ENCODE data around the gene PACSIN1. TPM values are rescaled to one million over a fixed set of nuclear protein-coding genes. Genes with fewer than 3 reads are reported as not detected.

Gene PACSIN1
- total RNA-seq, 1 experiment from 2014 or later = 5.0 TPM

- H3K9me2 ChIP-seq (ENCODE audit: insufficient read depth) = no peaks in the 10 kb centered on the region
- BruUV-seq (replicated peaks) = no TSS peak
- intact Hi-C loops (cut with micrococcal nuclease) = no loop called here
- no peak for ATAC-seq
- H3K4me2 ChIP-seq (ENCODE audit: low read length) = no peak overlapping the region
- H3K4me3 ChIP-seq (replicated peaks in 1 of 2; ENCODE audit: low read depth in 1 of 2, low read length in 2 of 2) = no peak overlapping the region
- ChIA-PET CTCF (no interaction called here), RAD21 (ENCODE audit: low non-redundant PET in 1 of 2, low total read pairs in 2 of 2, uncharacterized antibody in 2 of 2, unreplicated experiment in 2 of 2) (no interaction called here), POLR2A (no interaction called here)
- no peak overlapping the region for H3K27ac ChIP-seq (ENCODE audit: low read depth, low read length)
- H3K9me3 ChIP-seq (ENCODE audit: control insufficient read depth in 1 of 2, insufficient read depth in 1 of 2, low read depth in 1 of 2, low read length in 2 of 2) = no peaks in the 10 kb centered on the region
- TF ChIP-seq SIN3A (IDR thresholded peaks at IDR 0.05; ENCODE audit: low read depth) (no peak), ZBTB33 (IDR thresholded peaks at IDR 0.05; ENCODE audit: extremely low read depth, insufficient replicate concordance, low read length) (no peak), EZH2phosphoT487 (IDR thresholded peaks at IDR 0.05; ENCODE audit: borderline replicate concordance) (no peak), CBX3 (IDR thresholded peaks at IDR 0.05; ENCODE audit: low read depth) (no peak), EGR1 (IDR thresholded peaks at IDR 0.05; ENCODE audit: low read depth) (no peak), MAX (IDR thresholded peaks at IDR 0.05) (no peak), ATF3 (IDR thresholded peaks at IDR 0.05) (no peak), SRF (IDR thresholded peaks at IDR 0.05; ENCODE audit: low read depth) (no peak), CEBPB (IDR thresholded peaks at IDR 0.05; ENCODE audit: low read depth) (no peak), SP1 (IDR thresholded peaks at IDR 0.05; ENCODE audit: low read depth) (no peak), RAD21 (IDR thresholded peaks at IDR 0.05; ENCODE audit: low read depth) (no peak), ZFX (IDR thresholded peaks at IDR 0.05) (no peak), POLR2AphosphoS5 (IDR thresholded peaks at IDR 0.05; ENCODE audit: low read depth, low read length) (no peak)
- H2AFZ ChIP-seq (ENCODE audit: low read depth, low read length, poor library complexity, severe bottlenecking) = no peak overlapping the region
- no peaks in the 10 kb centered on the region for H3K36me3 ChIP-seq (ENCODE audit: control insufficient read depth in 1 of 2, insufficient read depth in 2 of 2, low read length in 2 of 2)
- H4K20me1 ChIP-seq (ENCODE audit: insufficient read depth) = no peaks in the 10 kb centered on the region
- no peaks in the 10 kb centered on the region for H3K27me3 ChIP-seq (ENCODE audit: insufficient read depth, low read length)
- H3K79me2 ChIP-seq (ENCODE audit: insufficient read depth, low read length) = no peaks in the 10 kb centered on the region
- no peak for DNase-seq (ENCODE audit: low read depth, low spot score)
- H3K9ac ChIP-seq (ENCODE audit: low read length) = no peak overlapping the region
- peaks cover 12 to 15% of the 10 kb centered on the region in 2 experiments for H3K4me1 ChIP-seq (ENCODE audit: control insufficient read depth in 1 of 2, insufficient read depth in 2 of 2, low read length in 2 of 2)
Measured at GRCh38 chr6:34551720-34552119, 85.8 kb downstream of the PACSIN1 start.
